Mesodermal cell (in vitro differentiated cells): ENCODE measurements around the gene QPCT.

Experiments
- H3K27ac ChIP-seq: 2 replicates; pipeline ENCODE4 v1.7.0; 2013; ENCODE audit warnings: mild to moderate bottlenecking, low read depth, low read length, moderate library complexity; ENCODE audit not compliant: severe bottlenecking
- H3K36me3 ChIP-seq: 2 replicates; pipeline ENCODE4 v1.7.1; 2013; ENCODE audit warnings: mild to moderate bottlenecking, low read length, moderate library complexity; ENCODE audit not compliant: control insufficient read depth, insufficient read depth
- H3K4me1 ChIP-seq: one replicate; pipeline ENCODE4 v1.7.1; 2013; ENCODE audit warnings: mild to moderate bottlenecking, low read length; ENCODE audit not compliant: insufficient read depth, control insufficient read depth, poor library complexity, severe bottlenecking
- H3K4me3 ChIP-seq: 2 replicates; pipeline ENCODE4 v1.7.0; 2013; ENCODE audit warnings: low read length, control low read depth, mild to moderate bottlenecking; ENCODE audit not compliant: insufficient read depth, poor library complexity, severe bottlenecking; ENCODE audit errors: extremely low read depth
- H3K9me3 ChIP-seq: 2 replicates; pipeline ENCODE4 v1.7.1; 2013; ENCODE audit warnings: mild to moderate bottlenecking, low read length, moderate library complexity; ENCODE audit not compliant: control insufficient read depth
- whole genome bisulfite sequencing, 2 experiments: methylation state at CpG; one replicate each; pipeline ENCODE4 v1.1.5; 2013; ENCODE audit warnings: missing lambda C conversion rate in 2 of 2; ENCODE audit not compliant: insufficient coverage in 2 of 2; 5-methylcytosine and 5-hydroxymethylcytosine counted together

The QPCT gene

DNA sequence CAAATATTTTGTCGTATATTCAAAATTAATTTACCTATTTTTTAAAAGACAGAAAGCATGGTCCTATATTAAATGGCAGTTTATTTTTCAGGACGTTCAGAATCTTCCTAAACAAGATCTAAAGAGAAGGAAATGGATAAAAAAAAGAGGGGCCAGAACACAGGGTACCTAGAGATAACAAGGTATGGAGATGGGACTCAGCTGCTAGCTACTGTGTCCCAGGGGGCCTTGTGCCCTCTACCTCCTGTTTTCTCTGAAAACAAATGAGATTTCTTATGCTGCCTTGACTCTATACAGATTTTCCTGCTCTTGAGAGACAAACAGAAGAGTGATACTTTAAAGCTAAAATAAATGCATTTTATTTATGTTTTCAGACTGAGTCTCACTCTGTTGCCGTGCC, 29.1 kb upstream of the QPCT start:
- Histone ChIP-seq H3K4me1 (peaks cover 19% of the 10 kb centered on the region), H3K4me3 (no peak overlapping the region), H3K36me3 (peaks cover 23% of the 10 kb centered on the region), H3K9me3 (no peaks in the 10 kb centered on the region), H3K27ac (no peak overlapping the region)
- 80 to 100% methylated on average over 2 of the region's 3 CpGs for WGBS, 2 experiments

- Histone ChIP-seq H3K4me3 (no peak overlapping the region), H3K36me3 (peaks cover 17% of the 10 kb centered on the region), H3K4me1 (peaks cover 19% of the 10 kb centered on the region), H3K9me3 (no peaks in the 10 kb centered on the region), H3K27ac (no peak overlapping the region)
- WGBS, 2 experiments: 92 to 100% methylated on average over 2 to 4 of the region's 5 CpGs
These were observed 28.2 kb upstream of the QPCT start for GRCh38 chr2:37316181-37316580.

DNA sequence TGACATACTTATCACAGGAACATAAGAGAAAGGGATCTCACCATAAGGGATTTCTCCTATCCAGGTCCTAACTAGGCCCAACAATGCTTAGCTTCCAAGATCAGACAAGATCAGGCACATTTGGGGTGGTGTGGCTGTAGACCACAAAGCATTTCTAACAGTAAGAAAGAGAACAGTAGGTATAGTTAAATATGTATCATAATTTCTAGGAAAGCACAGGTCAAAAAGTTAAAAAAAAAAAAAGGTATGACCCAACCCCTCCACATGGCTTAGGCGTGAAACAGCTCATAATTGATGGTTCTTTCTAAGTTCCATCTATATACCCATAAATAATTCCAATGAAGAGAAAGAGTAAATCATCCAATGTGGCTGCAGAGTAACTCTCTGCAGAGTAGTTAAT, 26.7 kb upstream of the QPCT start:
- Histone ChIP-seq H3K9me3 (no peaks in the 10 kb centered on the region), H3K27ac (no peak overlapping the region), H3K4me1 (peaks cover 27% of the 10 kb centered on the region), H3K4me3 (no peak overlapping the region), H3K36me3 (peaks cover 17% of the 10 kb centered on the region)
- no CpG with 5 or more reads among the region's 1 CpG for WGBS, 2 experiments

DNA sequence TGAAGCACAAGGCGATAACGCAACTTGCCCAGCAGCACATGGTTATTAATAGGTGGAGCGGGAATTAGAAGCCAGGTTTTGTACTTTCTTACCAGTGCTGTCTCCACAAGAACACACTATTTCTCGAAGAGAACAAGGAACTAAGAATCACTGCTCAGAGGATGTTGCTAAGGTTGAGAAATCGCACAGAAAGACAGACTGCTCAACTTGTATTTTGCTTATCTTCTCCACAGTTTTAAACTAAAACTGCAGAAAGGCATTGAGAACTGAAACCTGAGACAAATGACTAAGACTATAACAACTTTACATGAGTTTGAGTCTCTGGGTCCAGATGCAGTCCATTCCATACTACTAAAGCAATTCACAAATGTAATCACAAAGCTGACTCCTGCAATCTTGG, 26.0 kb upstream of the QPCT start:
- peaks cover 27% of the 10 kb centered on the region for H3K4me1 ChIP-seq
- H3K4me3 ChIP-seq: no peak overlapping the region
- H3K27ac ChIP-seq: peak overlapping the region; percentile 1
- no peaks in the 10 kb centered on the region for H3K9me3 ChIP-seq
- peaks cover 17% of the 10 kb centered on the region for H3K36me3 ChIP-seq
- 93 to 100% methylated on average over 2 of the region's 5 CpGs for WGBS, 2 experiments

DNA sequence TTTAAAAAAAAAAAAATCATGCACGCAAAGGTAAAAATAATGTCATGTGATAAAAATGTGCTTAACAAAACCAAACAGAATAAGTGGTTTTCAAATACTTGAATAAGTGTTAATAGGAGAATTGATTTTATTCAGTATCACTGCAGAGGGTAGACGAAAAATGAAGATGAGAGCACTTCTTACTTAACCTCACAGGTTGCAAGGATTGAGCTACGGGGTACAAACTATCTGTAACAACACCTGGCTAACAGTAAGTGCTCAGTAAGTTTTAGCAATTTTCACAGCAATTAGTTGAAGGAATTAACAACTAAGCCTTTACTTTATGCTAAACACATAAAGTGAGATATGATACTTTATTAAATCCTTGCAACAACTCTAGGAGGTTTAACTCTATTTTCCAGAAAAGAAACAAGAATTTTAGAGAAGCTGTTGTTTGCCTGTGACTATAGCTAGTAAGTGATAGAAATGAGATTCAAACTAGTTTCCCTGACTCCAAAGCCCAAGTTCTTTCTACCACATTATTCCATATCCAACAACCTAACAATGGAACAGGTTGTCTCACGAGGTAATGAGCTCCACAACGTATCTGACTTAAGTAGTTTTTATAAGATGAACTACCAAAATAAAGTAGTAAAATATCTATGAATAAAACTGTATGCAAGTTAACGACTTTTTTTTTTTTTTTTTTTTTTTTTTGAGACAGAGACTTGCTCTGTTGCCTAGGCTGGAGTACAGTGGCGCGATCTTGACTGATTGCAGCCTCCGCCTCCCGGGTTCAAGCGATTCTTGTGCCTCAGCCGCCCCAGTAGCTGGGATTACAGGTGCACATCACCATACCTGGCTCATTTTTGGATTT, 24.4 kb upstream of the QPCT start:
- WGBS, 2 experiments: 89 to 97% methylated on average over 6 to 7 of the region's 12 CpGs
- H3K27ac ChIP-seq: no peak overlapping the region
- no peaks in the 10 kb centered on the region for H3K9me3 ChIP-seq
- H3K4me3 ChIP-seq: no peak overlapping the region
- peaks cover 27% of the 10 kb centered on the region for H3K4me1 ChIP-seq
- peaks cover 17% of the 10 kb centered on the region for H3K36me3 ChIP-seq

GRCh38 chr2:37321029-37321682, 23.3 kb upstream of the QPCT start:
- H3K36me3 ChIP-seq: peaks cover 5% of the 10 kb centered on the region
- WGBS, 2 experiments: 43 to 100% methylated on average over 1 of the region's 4 CpGs
- H3K4me3 ChIP-seq: no peak overlapping the region

GRCh38 chr2:37322368-37322767, 22.1 kb upstream of the QPCT start:
- no peaks in the 10 kb centered on the region for H3K36me3 ChIP-seq
- H3K9me3 ChIP-seq: no peaks in the 10 kb centered on the region
- peak overlapping the region; percentile 22 for H3K4me3 ChIP-seq
- H3K27ac ChIP-seq: no peak overlapping the region
- H3K4me1 ChIP-seq: peaks cover 27% of the 10 kb centered on the region

More at GRCh38 chr2:37321029-37321682, 23.3 kb upstream of the QPCT start:
- H3K4me1 ChIP-seq: peaks cover 22% of the 10 kb centered on the region
- no peaks in the 10 kb centered on the region for H3K9me3 ChIP-seq
- no peak overlapping the region for H3K27ac ChIP-seq

GRCh38 chr2:37323176-37323780, 21.2 kb upstream of the QPCT start:
- Histone ChIP-seq H3K9me3 (no peaks in the 10 kb centered on the region), H3K4me1 (peaks cover 22% of the 10 kb centered on the region), H3K36me3 (no peaks in the 10 kb centered on the region), H3K27ac (peak overlapping the region; percentile 84), H3K4me3 (peak overlapping the region; percentile 76)
- 7 to 14% methylated on average over 6 to 7 of the region's 13 CpGs for whole genome bisulfite sequencing, 2 experiments

GRCh38 chr2:37323781-37324535, 20.5 kb upstream of the QPCT start:
- WGBS, 2 experiments: 1% methylated on average over 31 to 35 of the region's 61 CpGs
- H3K9me3 ChIP-seq: no peaks in the 10 kb centered on the region
- no peaks in the 10 kb centered on the region for H3K36me3 ChIP-seq
- H3K4me1 ChIP-seq: peaks cover 16% of the 10 kb centered on the region
- H3K27ac ChIP-seq: peak overlapping the region; percentile 84
- H3K4me3 ChIP-seq: peak overlapping the region; percentile 76

DNA sequence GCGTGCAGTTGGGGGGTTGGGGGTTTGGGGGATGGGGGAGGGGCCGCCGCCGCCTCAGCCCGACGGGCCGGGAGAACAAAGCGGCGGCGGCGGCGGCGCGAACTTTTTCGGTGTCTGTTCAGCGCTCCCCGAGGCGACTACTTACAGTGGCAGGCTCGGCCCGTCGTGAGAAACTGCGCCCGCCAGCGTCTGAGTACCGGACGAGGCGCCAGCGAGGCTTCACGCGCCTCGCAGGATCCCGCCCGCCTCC, 20.0 kb upstream of the QPCT start:
- H3K4me1 ChIP-seq: peaks cover 13% of the 10 kb centered on the region
- 0 to 1% methylated on average over 14 to 19 of the region's 33 CpGs for WGBS, 2 experiments
- peak overlapping the region; percentile 76 for H3K4me3 ChIP-seq
- no peaks in the 10 kb centered on the region for H3K9me3 ChIP-seq
- H3K27ac ChIP-seq: peak overlapping the region; percentile 84
- no peaks in the 10 kb centered on the region for H3K36me3 ChIP-seq
